Frontal cortex (tissue), 4 donors: Measurements from ENCODE around the gene MAGEA8. TPM values are rescaled to one million over a fixed set of nuclear protein-coding genes. Genes with fewer than 3 reads are reported as not detected.
"Not testable (repeated sequence)": the region's sequence is repeated elsewhere in the genome, so short reads cannot be mapped to it uniquely, and the experiment has no call there.

Experiments
- DNase-seq, 2 donors: peaks; one replicate each; pipeline ENCODE4 v3.0.0; 2012; ENCODE audit warnings: low spot score in 2 of 2
- FAIRE-seq: peaks from 2 replicates; lab custom pipeline; 2012; peaks lifted over from hg19 to GRCh38; lab: Jason Lieb, UNC
- total RNA-seq: library from RNA; depleted of rRNA; stranded (reverse); fragments of >200 nt; gene quantifications from one replicate; pipeline ENCODE4 v1.2.3, GENCODE V29; 2014
- donor health status: control.
- donor health status: control.
- donor health status: control.

Gene MAGEA8, protein sequence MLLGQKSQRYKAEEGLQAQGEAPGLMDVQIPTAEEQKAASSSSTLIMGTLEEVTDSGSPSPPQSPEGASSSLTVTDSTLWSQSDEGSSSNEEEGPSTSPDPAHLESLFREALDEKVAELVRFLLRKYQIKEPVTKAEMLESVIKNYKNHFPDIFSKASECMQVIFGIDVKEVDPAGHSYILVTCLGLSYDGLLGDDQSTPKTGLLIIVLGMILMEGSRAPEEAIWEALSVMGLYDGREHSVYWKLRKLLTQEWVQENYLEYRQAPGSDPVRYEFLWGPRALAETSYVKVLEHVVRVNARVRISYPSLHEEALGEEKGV
- not detected for total RNA-seq

DNA sequence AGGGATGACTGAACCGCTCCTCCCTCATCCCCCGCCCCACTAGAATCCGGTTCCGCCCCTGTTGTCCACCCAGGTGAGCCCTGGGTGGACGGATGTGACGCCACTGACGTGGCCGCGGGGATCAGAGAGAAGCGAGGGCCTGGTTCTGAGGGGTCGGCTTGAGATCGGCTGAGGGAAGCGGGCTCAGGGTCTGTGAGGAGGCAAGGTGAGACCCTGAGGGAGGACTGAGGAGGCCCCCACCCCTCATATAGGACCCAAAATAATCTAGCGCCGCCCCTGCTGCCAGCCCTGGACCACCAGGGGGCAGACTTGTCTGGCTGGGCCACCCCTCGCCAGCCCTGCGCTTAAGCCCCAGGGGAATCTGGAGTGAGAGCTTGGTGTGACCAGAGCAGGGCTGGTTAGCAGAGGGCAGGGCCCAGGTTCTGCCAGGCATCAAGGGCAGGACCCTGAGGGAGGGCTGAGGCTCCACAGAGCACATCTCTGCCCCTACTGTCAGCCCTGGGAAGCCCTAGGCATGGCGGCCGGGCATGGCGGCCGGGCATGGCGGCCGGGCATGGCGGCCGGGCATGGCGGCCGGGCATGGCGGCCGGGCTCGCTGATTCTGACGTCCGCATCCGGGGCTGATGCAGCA lies at the start of gene MAGEA8:
TSS of gene MAGEA8 (plus strand) at position 103 of the 631 bp plus-strand sequence. CDS start 3,090 bp downstream, outside the sequence.
- no peak for FAIRE-seq
- DNase-seq = no peak

DNA sequence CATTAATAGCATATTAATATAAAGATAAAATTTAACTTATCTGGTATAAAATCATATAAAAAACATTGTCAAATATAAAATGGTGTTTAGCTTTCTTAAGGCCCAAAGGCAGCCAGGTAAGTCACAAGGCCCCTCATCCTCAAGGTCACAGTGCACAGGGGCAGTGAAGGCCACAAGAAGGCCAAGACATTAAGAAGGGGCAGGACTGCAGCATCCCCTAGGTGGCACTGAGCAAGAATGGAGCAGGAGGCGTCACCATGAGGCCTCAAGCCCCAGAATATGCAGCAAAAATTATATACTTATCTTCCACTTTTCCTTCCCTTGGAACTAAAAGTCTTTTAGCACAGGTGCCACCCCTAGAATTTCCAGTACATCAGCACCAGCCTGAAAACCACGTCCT lies 49.5 kb upstream of the MAGEA8 start:
- FAIRE-seq = no peak
- DNase-seq = no peak

DNA sequence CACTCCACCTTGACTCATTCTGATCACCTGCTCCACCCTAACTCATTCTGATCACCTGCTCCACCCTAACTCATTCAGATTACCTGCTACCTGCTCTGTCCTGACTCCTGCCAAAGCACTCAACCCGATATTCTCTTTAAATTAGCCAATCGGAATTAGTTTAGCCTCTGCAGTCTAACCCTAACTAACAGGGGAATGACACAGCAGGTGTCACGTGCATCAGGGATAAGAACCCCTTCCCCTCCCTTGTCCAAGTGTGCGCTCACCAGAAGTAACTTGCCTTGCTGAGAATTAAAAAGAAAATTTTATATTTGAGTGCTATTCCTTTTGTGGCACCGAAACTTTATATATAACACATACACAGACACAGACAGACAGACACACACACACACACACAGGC lies 44.3 kb upstream of the MAGEA8 start:
- FAIRE-seq, DNase-seq: not testable (repeated sequence)

DNA sequence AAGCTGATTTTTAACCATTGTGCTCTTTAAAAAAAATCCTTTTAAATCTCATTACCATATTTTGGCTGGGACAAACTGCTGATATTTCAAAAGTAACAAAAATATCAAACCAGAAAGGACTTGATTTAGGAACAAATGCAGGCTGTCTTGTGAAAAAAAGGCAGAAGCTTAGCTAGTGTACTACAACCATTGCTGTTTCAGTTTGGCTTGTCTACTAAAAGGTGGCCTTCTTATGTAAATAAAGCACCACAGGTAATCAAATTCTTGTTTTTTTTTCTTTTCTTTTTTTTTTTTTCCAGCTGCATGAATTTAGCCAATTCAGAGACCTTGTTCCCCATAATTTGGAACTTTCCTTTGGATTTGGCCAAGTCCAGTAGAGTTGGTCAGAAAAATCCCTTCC lies 43.8 kb upstream of the MAGEA8 start:
- no peak for FAIRE-seq
- no peak for DNase-seq

DNA sequence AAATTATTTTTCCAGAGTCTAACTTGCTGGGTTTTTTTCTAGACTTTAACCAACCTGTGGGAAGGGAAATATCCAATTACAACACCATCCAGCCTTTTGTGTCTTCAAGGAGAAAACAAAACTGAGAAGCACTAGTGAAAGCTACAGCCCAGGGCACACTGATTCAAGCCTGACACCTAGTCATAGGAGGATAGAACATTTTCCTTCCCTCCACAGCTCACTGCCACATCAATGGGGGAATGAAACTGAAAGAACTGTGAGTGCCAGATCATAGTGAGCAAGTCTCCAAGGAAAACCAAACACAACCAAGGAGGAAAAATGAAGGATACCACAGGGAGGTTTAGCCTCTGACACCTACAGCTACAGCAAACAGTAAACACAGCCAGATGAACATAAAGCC lies 43.3 kb upstream of the MAGEA8 start:
- no peak for FAIRE-seq
- no peak for DNase-seq

DNA sequence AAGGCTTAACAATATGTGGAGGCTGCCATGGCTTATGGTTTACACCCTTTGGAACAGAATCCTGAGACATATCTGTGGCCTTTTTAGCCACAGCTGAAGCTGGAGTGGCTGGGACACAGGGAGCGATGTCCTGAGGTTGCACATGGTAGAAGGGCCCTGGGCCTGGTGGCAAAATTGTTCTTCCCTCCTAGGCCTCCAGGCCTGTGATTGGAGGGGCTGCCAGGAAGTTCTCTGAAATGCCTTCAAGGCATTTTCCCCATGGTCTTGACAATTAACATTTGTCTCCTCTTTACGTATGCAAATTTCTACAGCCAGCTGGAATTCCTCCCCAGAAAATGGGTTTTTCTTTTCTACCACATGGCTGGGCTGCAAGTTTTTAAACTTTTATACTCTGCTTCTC lies 39.1 kb upstream of the MAGEA8 start:
- DNase-seq = no peak

DNA sequence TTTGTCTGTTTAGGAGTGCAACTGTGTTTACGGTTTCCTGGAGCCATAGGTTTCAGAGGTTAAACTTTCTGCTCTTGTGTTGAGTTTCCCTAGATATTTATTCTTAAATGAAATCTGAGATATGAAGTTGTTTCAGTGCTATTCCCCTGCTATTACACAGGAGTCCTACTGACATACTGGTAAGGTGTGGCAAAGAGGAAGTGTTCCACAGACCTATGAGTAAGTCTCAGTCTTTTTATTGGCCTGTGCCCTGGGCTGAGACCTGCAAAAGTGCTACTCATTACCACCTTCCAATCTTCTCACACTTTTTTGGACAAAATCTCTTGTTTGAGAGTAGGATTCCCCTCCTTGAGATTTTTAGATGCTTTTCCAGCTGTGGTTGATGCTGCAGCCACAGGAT lies 35.6 kb upstream of the MAGEA8 start:
- FAIRE-seq (no peak), DNase-seq (no peak)

More for the DNA sequence above, 39.1 kb upstream of the MAGEA8 start:
- no peak for FAIRE-seq

DNA sequence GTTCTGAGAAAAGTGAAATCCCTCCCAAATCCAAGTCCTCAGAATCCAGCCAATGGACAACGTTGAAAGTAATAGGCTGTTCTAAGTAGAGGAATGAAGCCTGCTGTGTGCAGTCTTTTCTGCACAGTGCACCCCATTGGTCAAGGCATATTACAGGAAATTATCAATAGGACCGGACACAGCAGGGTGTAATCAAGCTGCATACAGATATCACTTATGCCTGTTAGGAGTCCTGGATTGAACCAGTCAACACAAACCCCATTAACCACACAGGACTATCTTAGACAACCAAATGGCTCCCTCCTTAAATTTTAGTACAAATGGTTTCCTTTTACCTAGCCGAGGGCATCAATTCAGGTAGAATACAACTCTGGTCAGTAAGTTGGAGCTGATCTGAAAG lies 34.2 kb upstream of the MAGEA8 start:
- FAIRE-seq (no peak), DNase-seq (no peak)

DNA sequence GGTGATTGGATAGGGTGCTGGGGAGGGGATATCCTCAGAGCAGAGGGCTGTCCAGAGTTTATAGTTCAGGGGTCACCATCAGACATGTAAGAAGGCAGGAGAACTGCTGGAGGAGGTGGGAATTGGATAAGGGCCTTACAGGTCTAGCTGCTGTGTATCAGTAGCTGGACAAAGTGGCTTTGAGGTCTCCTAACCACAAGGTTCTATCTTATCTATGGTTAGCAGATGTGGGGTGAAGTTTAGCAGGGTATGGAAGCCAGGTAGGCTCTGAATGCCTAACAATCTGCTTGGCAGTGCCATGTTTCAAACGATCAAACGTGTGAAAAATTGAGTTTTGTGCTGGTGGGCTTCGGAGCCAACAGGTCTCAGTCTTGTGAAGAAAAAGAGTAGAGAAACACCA lies 32.1 kb upstream of the MAGEA8 start:
- FAIRE-seq (no peak), DNase-seq (no peak)

DNA sequence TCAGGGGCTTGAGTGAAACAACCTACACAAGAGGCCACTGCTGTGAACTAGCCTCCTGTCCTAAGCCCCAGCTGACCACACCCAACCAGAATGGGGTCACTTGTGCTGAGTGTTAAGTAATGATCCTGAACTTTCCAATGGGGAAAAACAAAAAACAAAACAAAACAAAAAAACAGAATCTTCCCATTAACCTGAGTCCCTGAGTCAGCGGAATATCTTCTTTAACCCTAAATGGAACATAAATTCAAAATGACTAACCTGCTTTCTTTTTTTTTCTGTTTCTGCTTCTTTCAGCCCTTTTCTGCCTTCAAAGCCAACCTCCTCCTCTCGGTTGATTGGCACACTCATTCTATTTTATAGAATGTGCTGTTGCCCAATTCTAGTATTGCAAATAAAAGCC lies 31.2 kb upstream of the MAGEA8 start:
- FAIRE-seq = no peak
- no peak for DNase-seq

DNA sequence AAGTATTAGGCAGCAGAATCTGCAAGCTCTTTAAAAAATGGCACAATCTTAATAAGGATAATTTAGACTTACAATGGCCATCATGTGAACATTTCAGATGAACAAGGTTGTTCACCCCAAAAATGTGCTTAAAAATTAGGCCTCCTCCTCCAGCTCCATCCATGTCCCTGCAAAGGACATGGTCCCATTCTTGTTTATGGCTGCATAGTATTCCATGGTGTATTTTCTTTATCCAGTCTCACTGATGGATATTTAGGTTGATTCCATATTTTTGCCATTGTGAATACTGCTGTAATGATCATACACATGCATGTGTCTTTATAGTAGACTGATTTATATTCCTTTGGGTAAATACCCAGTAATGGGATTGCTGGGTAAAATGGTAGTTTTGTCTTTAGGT lies 29.1 kb upstream of the MAGEA8 start:
- no peak for DNase-seq
- no peak for FAIRE-seq

DNA sequence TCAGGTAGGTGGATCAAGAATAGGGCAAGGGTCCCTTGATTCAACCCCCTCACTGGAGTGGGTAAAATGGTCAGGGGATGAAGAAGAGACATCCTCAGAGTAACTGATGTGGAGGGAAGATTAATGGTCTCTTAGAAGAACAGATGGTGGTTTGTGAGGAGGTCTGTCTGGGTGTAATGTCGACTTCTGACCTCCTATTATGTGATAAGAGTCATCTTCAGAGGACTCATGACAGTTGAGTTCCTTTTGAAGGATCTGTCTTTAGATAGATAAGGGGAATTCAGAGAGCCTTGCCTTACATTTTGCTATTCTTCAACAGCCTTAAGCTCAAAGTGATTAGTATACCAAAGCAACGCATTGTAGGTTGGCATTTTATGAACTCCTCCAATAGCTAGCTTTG lies 27.1 kb upstream of the MAGEA8 start:
- no peak for FAIRE-seq
- no peak for DNase-seq

DNA sequence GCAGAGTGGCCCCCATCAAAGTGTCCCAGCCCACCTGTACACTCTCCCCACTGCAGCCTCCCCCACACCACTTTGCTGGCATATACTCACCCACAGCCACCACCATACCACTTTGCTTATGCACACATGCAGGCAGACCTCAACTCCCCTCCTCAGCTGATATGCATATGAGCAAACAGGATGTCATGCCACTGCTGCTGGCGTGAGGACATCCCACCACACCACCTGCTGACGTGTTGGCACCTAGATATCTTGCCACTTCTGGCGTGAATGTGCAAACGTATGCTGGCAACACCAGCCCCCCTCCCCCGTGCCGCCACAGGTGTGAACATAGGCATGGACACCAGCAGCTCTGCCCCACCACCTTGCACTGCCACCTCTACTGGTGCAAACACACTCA lies 22.4 kb upstream of the MAGEA8 start:
- FAIRE-seq (no peak), DNase-seq (no peak)

DNA sequence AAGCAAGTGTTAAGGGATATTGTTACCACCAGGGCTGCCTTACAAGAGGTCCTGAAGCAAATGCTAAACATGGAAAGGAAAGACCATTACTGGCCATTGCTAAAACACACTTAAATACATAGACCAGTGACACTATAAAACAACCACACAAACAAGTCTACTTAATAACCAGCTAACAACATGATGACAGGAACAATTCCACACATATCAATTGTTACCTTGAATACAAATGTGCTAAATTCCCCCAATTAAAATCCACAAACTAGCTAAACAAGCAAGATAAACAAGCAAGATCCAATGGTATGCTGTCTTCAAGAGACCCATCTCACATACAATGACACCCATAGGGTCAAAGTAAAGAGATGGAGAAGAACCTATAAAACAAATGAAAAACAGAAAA lies 20.5 kb upstream of the MAGEA8 start:
- DNase-seq = no peak
- FAIRE-seq = no peak

DNA sequence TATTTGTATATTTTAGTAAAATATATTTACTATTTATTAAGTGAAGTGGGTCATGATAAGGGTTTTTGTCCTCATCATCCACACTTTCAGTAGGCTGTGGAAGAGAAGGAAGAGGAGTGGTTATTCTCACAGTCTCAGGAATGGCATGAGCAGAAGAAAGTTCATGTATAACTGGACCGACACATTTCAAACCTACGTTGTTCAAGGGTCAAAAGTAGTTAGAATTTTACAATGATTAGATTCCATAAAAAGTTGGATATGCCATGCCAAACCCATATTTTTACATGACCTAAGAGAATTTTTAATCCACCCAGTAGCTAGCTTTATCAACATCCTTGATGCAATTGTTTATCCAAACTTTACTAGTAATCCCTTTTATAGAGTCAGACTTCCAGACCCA lies 15.6 kb upstream of the MAGEA8 start:
- FAIRE-seq = no peak
- DNase-seq = no peak

DNA sequence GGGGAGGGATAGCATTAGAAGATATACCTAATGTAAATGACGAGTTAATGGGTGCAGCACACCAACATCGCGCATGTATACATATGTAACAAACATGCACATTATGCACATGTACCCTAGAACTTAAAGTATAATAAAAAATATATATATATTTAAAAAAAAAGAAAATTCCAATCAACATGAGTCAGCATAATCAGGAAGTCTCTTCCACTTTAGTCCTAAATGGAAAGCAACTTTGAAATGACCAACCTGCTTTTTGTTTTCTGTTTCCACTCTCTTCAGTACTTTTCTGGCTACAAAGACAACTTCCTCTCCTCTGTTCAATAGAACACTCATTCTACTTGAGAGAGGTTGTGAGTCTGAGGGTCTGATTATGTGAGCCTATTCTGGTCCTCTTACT lies 13.5 kb upstream of the MAGEA8 start:
- no peak for DNase-seq
- FAIRE-seq = no peak

DNA sequence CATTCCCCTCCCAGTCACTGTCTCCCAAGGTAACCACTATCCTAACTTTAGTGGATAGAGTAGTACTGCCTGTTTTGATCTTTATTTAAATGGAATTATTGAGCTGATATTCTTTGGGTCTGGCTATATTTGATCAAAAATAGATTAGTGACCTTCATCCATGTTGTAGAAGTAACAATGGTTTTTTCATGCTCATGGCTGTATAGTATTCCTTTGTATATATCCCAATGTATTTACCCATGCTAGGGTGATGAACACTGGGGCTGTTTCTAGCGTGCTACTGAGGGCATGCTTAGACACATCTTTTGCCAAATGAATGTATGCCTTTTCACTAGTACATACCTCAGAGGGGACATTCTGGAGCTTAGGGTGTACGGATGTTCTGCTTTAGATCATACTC lies 10.1 kb upstream of the MAGEA8 start:
- DNase-seq (no peak), FAIRE-seq (no peak)

DNA sequence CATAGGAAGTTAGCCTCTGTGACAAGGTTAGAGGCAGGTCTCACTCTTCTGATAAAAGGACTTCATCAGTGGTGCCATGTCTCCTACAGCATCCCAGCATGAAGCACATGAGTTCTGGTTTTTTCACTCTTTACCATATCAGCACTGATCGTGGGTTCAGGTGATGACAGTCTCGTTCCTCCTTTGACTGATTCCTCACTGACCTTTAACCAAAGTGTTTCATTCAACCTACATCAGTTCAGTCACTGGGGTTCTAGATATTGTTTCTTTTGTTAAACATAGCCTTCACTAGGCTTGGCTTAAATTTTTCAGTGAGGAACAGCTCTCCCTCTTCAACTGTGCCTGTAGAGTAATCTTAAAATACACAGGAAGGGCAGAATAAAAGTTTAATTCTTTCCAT lies 9.6 kb upstream of the MAGEA8 start:
- no peak for FAIRE-seq

DNA sequence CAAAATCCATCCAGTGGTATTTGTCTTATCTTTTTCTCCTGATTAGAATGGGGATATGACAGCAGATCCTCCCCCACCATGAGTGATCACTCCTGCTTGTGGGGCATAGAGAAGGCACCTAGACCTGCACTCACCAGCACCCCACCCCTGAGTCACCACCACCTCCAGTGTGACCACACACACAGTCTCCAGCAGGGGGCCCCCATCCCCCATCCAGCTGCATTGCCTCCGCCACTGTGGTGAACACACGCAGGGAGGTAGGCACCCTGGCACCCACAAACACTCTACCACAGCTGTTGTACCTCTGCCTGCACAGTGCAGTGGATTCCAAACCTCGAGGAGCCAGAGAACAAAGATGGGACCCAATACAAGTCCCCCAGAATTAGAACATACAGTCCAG lies 9.0 kb upstream of the MAGEA8 start:
- no peak for FAIRE-seq
- DNase-seq = no peak

More for the DNA sequence above, 9.6 kb upstream of the MAGEA8 start:
- no peak for DNase-seq

DNA sequence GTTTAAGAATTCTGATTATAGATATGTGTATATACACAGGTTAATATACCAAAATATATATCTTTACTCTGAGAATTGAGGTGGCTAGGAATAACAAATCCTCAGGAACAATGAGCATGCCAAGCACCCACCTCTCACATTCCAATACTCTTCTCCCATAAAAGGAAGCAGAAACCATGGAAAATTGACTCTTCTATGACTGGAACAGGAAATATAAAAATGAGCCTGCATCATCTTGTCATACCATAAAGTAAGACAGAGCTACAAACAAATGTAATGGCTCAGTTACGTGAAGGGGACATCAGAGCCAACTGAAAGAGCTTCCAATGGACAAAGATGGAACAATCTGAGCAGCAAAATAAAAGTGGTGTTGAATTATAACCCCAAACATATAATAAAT lies 3.8 kb upstream of the MAGEA8 start:
- no peak for DNase-seq
- FAIRE-seq = no peak

DNA sequence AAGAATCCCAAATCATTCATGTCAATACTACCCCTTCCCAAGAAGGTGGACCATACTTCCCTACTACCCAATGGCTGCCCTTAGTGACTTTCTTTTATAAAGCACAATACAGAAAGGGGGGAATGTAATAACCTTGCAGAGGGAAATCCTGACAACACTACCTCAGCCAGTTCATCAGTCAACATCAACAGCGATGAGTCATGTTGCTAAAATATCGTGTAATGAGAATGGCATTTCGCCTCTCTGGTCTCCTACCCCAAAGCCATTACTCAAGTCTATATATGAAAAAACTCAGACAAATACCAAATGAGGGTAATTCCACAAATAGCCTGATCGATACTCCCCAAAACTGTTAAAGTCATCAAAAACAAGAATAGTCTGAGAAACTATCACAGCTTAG lies 3.3 kb upstream of the MAGEA8 start:
- DNase-seq (no peak), FAIRE-seq (no peak)

DNA sequence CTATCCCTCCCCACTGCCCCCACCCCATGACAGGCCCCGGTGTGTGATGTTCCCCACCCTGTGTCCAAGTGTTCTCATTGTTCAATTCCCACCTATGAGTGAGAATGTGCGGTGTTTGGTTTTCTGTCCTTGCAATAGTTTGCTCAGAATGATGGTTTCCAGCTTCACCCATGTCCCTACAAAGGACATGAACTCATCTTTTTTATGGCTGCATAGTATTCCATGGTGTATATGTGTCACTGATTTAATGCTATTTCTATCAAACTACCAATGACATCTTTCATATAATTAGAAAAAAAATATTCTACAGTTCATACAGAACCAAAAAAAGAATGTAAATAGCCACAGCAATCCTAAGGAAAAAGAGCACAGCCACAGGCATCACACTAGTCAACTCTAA lies 9.8 kb downstream of the MAGEA8 start:
- not testable (repeated sequence) for DNase-seq

More for the DNA sequence above, 9.8 kb downstream of the MAGEA8 start:
- FAIRE-seq = not testable (repeated sequence)
